ENCODE measurements around the gene FPR1. TPM values are rescaled to one million over a fixed set of nuclear protein-coding genes. Genes with fewer than 3 reads are reported as not detected.

The FPR1 gene
- total and polyA plus RNA-seq, 2 of the 8 experiments (the other 6 are each of a cell fraction or from before 2014, with no cell fraction given): 0.11 TPM; not detected in 1

GRCh38 chr19:51710163-51710562 is 41.5 kb downstream of the FPR1 start (continued):
- TF ChIP-seq CHD7 (IDR thresholded peaks at IDR 0.05; ENCODE audit: insufficient replicate concordance, low read length) (no peak), CTCF (IDR thresholded peaks at IDR 0.05; ENCODE audit: control extremely low read depth in 1 of 3, insufficient read depth in 1 of 3, low read depth in 1 of 3, low read length in 3 of 3) (no peak), TAF1 (IDR thresholded peaks at IDR 0.05; ENCODE audit: low read depth, low read length) (no peak)
